ENCODE results near the gene FRMD4B.

Gene FRMD4B

DNA sequence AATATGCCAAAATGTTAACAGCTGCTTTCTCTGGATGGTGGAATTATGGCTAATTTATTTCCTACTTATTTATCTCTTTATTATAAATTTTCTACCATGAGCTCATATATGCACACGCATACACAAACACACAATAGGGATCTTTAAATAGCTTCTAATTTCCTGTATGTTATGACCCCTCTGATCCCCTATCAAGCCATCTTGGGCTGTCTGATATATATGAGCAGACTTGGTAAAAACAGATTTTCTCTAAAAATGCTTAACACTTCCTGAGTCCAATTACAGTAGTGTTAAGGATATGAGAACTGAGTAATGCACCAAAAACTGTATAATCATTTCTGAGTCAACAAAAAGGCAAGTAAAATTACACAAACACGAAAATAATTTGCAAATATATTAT is 211.4 kb downstream of the FRMD4B start:
- Histone ChIP-seq H3K79me2 (ENCODE audit: insufficient read depth, low read length) (no peaks in the 10 kb centered on the region), H4K20me1 (ENCODE audit: insufficient read depth, low read length) (no peaks in the 10 kb centered on the region), H3K4me1 (ENCODE audit: insufficient read depth, low read length) (no peaks in the 10 kb centered on the region), H3K9ac (ENCODE audit: low read depth, low read length) (no peak overlapping the region), H2AFZ (ENCODE audit: low read depth, low read length) (no peak overlapping the region), H3K36me3 (ENCODE audit: insufficient read depth, low read length) (peaks cover 52% of the 10 kb centered on the region), H3K9me3 (ENCODE audit: insufficient read depth, low read length, severe bottlenecking) (no peaks in the 10 kb centered on the region), H3K4me2 (ENCODE audit: insufficient read depth, low read length) (no peak overlapping the region), H3K27me3 (ENCODE audit: insufficient read depth, low read length, poor library complexity) (no peaks in the 10 kb centered on the region), H3K4me3 (ENCODE audit: low read depth in 1 of 2, low read length in 2 of 2) (no peak overlapping the region), H3K27ac (ENCODE audit: low read length) (no peak overlapping the region)
- TF ChIP-seq, protein P1, sequence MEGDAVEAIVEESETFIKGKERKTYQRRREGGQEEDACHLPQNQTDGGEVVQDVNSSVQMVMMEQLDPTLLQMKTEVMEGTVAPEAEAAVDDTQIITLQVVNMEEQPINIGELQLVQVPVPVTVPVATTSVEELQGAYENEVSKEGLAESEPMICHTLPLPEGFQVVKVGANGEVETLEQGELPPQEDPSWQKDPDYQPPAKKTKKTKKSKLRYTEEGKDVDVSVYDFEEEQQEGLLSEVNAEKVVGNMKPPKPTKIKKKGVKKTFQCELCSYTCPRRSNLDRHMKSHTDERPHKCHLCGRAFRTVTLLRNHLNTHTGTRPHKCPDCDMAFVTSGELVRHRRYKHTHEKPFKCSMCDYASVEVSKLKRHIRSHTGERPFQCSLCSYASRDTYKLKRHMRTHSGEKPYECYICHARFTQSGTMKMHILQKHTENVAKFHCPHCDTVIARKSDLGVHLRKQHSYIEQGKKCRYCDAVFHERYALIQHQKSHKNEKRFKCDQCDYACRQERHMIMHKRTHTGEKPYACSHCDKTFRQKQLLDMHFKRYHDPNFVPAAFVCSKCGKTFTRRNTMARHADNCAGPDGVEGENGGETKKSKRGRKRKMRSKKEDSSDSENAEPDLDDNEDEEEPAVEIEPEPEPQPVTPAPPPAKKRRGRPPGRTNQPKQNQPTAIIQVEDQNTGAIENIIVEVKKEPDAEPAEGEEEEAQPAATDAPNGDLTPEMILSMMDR (IDR thresholded peaks at IDR 0.05; ENCODE audit: borderline replicate concordance, extremely low read depth, low read length, poor library complexity, severe bottlenecking), result no peak
- TF ChIP-seq EZH2 (IDR thresholded peaks at IDR 0.05; ENCODE audit: borderline replicate concordance, low read depth, low read length, severe bottlenecking), result no peak
- DNase-seq (no peak), ATAC-seq (ENCODE audit: insufficient read depth, low read depth) (no peak)

DNA sequence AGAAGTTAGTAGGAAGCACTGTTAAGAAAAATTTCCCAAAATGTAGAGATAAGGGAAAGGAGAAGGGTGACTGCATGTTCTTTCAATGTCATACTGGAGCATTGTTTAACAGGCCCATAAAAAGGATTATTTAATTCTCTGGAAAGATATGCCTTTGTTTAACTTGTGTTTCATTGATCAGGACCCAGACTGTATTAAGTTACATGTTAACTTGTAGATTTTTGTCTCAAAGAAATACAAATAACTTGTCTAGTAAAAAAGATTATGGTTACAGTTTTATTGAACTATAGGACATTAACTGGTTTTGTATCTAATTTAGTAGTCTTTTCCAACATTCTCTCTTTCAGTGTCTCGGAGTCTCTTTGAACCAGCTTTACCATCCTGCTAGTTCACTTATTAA is 213.8 kb downstream of the FRMD4B start:
- H3K27ac ChIP-seq (ENCODE audit: low read length), result no peak overlapping the region
- H3K79me2 ChIP-seq (ENCODE audit: insufficient read depth, low read length), result no peaks in the 10 kb centered on the region
- ATAC-seq (ENCODE audit: insufficient read depth, low read depth) (no peak), DNase-seq (no peak)
- H3K4me1 ChIP-seq (ENCODE audit: insufficient read depth, low read length), result no peaks in the 10 kb centered on the region
- peaks cover 36% of the 10 kb centered on the region for H3K36me3 ChIP-seq (ENCODE audit: insufficient read depth, low read length)
- no peak overlapping the region for H3K4me2 ChIP-seq (ENCODE audit: insufficient read depth, low read length)
- TF ChIP-seq, protein P1 (IDR thresholded peaks at IDR 0.05; ENCODE audit: borderline replicate concordance, extremely low read depth, low read length, poor library complexity, severe bottlenecking), result no peak
- no peak for TF ChIP-seq EZH2 (IDR thresholded peaks at IDR 0.05; ENCODE audit: borderline replicate concordance, low read depth, low read length, severe bottlenecking)
- H2AFZ ChIP-seq (ENCODE audit: low read depth, low read length), result no peak overlapping the region
- H3K4me3 ChIP-seq (ENCODE audit: low read depth in 1 of 2, low read length in 2 of 2), result no peak overlapping the region
- H4K20me1 ChIP-seq (ENCODE audit: insufficient read depth, low read length), result no peaks in the 10 kb centered on the region
- no peaks in the 10 kb centered on the region for H3K27me3 ChIP-seq (ENCODE audit: insufficient read depth, low read length, poor library complexity)
- H3K9me3 ChIP-seq (ENCODE audit: insufficient read depth, low read length, severe bottlenecking), result no peaks in the 10 kb centered on the region
- H3K9ac ChIP-seq (ENCODE audit: low read depth, low read length), result no peak overlapping the region

DNA sequence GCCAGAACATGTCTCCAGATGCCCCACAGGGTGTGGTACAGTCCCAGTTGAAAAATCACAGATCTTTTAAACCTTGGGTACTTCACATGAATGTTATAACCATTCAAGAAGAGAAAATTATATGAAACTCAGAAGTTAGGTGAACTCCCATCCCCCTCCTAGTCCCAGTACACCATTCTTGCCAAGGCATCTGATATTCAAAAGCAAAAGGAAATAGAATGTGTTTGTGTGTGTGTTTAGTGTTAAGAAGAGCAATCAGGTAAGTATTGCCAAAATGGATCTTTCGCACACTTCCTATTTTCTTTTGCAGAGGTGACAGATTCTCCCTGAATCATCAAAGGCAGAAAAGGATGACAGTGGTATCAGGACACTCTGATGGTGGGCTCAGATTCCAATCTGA is 219.4 kb downstream of the FRMD4B start:
- DNase-seq, result no peak
- no peaks in the 10 kb centered on the region for H3K9me3 ChIP-seq (ENCODE audit: insufficient read depth, low read length, severe bottlenecking)
- no peak for ATAC-seq (ENCODE audit: insufficient read depth, low read depth)

More for the DNA sequence above, 219.4 kb downstream of the FRMD4B start:
- TF ChIP-seq, protein P1 (IDR thresholded peaks at IDR 0.05; ENCODE audit: borderline replicate concordance, extremely low read depth, low read length, poor library complexity, severe bottlenecking), result no peak
- TF ChIP-seq EZH2 (IDR thresholded peaks at IDR 0.05; ENCODE audit: borderline replicate concordance, low read depth, low read length, severe bottlenecking), result no peak
- Histone ChIP-seq H2AFZ (ENCODE audit: low read depth, low read length) (no peak overlapping the region), H3K4me1 (ENCODE audit: insufficient read depth, low read length) (no peaks in the 10 kb centered on the region), H3K27me3 (ENCODE audit: insufficient read depth, low read length, poor library complexity) (no peaks in the 10 kb centered on the region), H3K9ac (ENCODE audit: low read depth, low read length) (no peak overlapping the region), H3K79me2 (ENCODE audit: insufficient read depth, low read length) (no peaks in the 10 kb centered on the region), H4K20me1 (ENCODE audit: insufficient read depth, low read length) (no peaks in the 10 kb centered on the region), H3K36me3 (ENCODE audit: insufficient read depth, low read length) (peaks cover 8% of the 10 kb centered on the region; the same call in 1 of the 2 replicates), H3K27ac (ENCODE audit: low read length) (no peak overlapping the region), H3K4me2 (ENCODE audit: insufficient read depth, low read length) (no peak overlapping the region), H3K4me3 (ENCODE audit: low read depth in 1 of 2, low read length in 2 of 2) (no peak overlapping the region)

Data from DND-41 (cell line).